DND-41 (cell line): ENCODE measurements around the gene PCDHGA1.

Source experiments
- ATAC-seq: fragments of 200-7000 bp; cut with Tn5 transposase; 3 replicates; pipeline ENCODE4 v1.9.1; 2021; ENCODE audit warnings: low read depth; ENCODE audit not compliant: insufficient read depth
- DNase-seq: peaks from one replicate; pipeline ENCODE4 v3.0.0-alpha.2; 2020
- H2AFZ ChIP-seq: 2 replicates; pipeline ENCODE4 v1.6.0; 2012; ENCODE audit warnings: low read depth, low read length
- H3K27ac ChIP-seq: 2 replicates; pipeline ENCODE4 v1.5.1; 2012; ENCODE audit warnings: low read length, inconsistent platforms
- H3K27me3 ChIP-seq: fragments of 200-600 bp; sonication (generic); 2 replicates; pipeline ENCODE4 v1.6.0; 2012; ENCODE audit warnings: low read length, mild to moderate bottlenecking, inconsistent platforms; ENCODE audit not compliant: insufficient read depth, poor library complexity
- H3K36me3 ChIP-seq: 2 replicates; pipeline ENCODE4 v1.5.1; 2012; ENCODE audit warnings: low read length, inconsistent platforms; ENCODE audit not compliant: insufficient read depth
- H3K4me1 ChIP-seq: 2 replicates; pipeline ENCODE4 v1.5.1; 2012; ENCODE audit warnings: mild to moderate bottlenecking, low read length; ENCODE audit not compliant: insufficient read depth
- H3K4me2 ChIP-seq: 2 replicates; pipeline ENCODE4 v1.6.0; 2012; ENCODE audit warnings: mild to moderate bottlenecking, moderate library complexity, low read length, inconsistent platforms; ENCODE audit not compliant: insufficient read depth
- H3K4me3 ChIP-seq, 2 experiments: fragments of 200-600 bp in 1 of 2; shearing (Covaris generic) in 1 of 2; 2 replicates each; pipeline ENCODE4 v1.5.1; 2012 to 2016; ENCODE audit warnings: inconsistent platforms in 2 of 2, low read length in 2 of 2, mild to moderate bottlenecking in 2 of 2, low read depth in 1 of 2, moderate library complexity in 1 of 2
- H3K79me2 ChIP-seq: 2 replicates; pipeline ENCODE4 v1.6.0; 2012; ENCODE audit warnings: low read length, inconsistent platforms; ENCODE audit not compliant: insufficient read depth
- H3K9ac ChIP-seq: 2 replicates; pipeline ENCODE4 v1.6.0; 2012; ENCODE audit warnings: low read depth, mild to moderate bottlenecking, inconsistent platforms, low read length, moderate library complexity
- H3K9me3 ChIP-seq: 2 replicates; pipeline ENCODE4 v1.5.1; 2012; ENCODE audit warnings: low read length, moderate library complexity, mild to moderate bottlenecking, inconsistent platforms; ENCODE audit not compliant: insufficient read depth, severe bottlenecking
- H4K20me1 ChIP-seq: 2 replicates; pipeline ENCODE4 v1.6.0; 2012; ENCODE audit warnings: low read length; ENCODE audit not compliant: insufficient read depth
- EZH2 ChIP-seq: IDR thresholded peaks from 3 replicates; pipeline ENCODE4 v1.6.1; 2012; ENCODE audit warnings: borderline replicate concordance, low read depth, mild to moderate bottlenecking, moderate library complexity, low read length, inconsistent platforms; ENCODE audit not compliant: severe bottlenecking
- TF ChIP-seq, protein P1 (sequence below): IDR thresholded peaks from 2 replicates; pipeline ENCODE4 v1.5.1; 2012; ENCODE audit warnings: borderline replicate concordance, low read length, moderate library complexity, mild to moderate bottlenecking; ENCODE audit not compliant: poor library complexity, severe bottlenecking; ENCODE audit errors: extremely low read depth

PCDHGA1 gene

DNA sequence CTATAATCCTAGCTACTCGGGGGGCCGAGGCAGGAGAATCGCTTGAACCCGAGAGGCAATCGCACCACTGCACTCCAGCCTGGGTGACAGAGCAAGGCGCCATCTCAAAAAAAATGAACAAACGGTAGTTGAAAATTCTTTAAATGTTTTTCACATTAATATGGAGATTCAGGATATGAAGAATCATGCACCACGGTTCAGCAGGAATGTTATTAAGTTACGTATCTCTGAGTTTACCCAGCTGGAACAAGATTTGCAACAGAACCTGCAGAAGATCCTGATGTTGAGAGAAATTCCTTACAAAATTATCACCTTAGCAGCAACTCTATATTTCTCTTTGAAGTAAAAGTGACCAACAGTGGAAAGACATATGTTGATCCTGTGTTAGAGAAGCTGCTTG lies 110.0 kb downstream of the PCDHGA1 start:
- H3K36me3 ChIP-seq: no peaks in the 10 kb centered on the region
- no peak overlapping the region for H2AFZ ChIP-seq
- H3K79me2 ChIP-seq: no peaks in the 10 kb centered on the region
- ATAC-seq (no peak), DNase-seq (no peak)
- no peak for TF ChIP-seq EZH2
- TF ChIP-seq, protein P1, sequence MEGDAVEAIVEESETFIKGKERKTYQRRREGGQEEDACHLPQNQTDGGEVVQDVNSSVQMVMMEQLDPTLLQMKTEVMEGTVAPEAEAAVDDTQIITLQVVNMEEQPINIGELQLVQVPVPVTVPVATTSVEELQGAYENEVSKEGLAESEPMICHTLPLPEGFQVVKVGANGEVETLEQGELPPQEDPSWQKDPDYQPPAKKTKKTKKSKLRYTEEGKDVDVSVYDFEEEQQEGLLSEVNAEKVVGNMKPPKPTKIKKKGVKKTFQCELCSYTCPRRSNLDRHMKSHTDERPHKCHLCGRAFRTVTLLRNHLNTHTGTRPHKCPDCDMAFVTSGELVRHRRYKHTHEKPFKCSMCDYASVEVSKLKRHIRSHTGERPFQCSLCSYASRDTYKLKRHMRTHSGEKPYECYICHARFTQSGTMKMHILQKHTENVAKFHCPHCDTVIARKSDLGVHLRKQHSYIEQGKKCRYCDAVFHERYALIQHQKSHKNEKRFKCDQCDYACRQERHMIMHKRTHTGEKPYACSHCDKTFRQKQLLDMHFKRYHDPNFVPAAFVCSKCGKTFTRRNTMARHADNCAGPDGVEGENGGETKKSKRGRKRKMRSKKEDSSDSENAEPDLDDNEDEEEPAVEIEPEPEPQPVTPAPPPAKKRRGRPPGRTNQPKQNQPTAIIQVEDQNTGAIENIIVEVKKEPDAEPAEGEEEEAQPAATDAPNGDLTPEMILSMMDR: no peak
- H3K4me1 ChIP-seq: no peaks in the 10 kb centered on the region
- no peak overlapping the region for H3K9ac ChIP-seq
- no peaks in the 10 kb centered on the region for H4K20me1 ChIP-seq
- H3K4me2 ChIP-seq: no peak overlapping the region
- H3K27me3 ChIP-seq: peaks cover 3% of the 10 kb centered on the region
- no peak overlapping the region for H3K27ac ChIP-seq
- H3K9me3 ChIP-seq: no peaks in the 10 kb centered on the region
- no peak overlapping the region for H3K4me3 ChIP-seq

DNA sequence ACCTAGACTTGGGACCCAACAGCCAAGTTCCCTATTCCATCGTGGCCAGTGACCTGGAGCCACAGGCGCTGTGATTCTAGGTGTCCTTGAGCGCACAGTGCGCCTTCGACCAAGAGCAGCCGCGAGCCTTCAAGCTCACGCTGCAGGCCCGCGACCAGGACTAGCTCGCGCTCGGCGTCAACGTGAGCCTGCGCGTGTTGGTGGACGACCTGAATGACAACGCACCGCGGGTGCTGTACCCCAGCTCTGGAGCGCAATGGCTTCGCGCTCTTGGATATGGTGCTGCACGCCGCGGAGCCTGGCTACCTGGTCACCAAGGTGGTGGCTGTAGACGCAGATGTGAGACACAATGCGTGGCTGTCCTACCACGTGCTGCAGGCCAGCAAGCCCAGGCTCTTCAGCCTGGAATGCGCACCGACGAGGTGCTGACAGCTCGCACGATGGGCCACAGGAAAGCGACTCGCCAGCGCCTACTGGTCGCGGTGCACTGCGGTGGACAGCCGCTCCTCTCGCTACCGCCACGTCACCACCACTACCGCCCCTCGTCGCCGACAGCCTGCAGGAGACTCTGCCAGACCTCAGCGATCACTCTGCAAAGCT lies 111.4 kb downstream of the PCDHGA1 start:
- no peak for TF ChIP-seq EZH2
- TF ChIP-seq, protein P1: no peak
- DNase-seq: no peak
- H2AFZ ChIP-seq: no peak overlapping the region
- H3K9me3 ChIP-seq: no peaks in the 10 kb centered on the region
- no peaks in the 10 kb centered on the region for H3K36me3 ChIP-seq
- no peak overlapping the region for H3K4me2 ChIP-seq
- H4K20me1 ChIP-seq: no peaks in the 10 kb centered on the region
- no peak overlapping the region for H3K27ac ChIP-seq
- no peak overlapping the region for H3K4me3 ChIP-seq
- no peaks in the 10 kb centered on the region for H3K27me3 ChIP-seq
- no peaks in the 10 kb centered on the region for H3K79me2 ChIP-seq
- ATAC-seq: no peak
- no peak overlapping the region for H3K9ac ChIP-seq
- no peaks in the 10 kb centered on the region for H3K4me1 ChIP-seq

DNA sequence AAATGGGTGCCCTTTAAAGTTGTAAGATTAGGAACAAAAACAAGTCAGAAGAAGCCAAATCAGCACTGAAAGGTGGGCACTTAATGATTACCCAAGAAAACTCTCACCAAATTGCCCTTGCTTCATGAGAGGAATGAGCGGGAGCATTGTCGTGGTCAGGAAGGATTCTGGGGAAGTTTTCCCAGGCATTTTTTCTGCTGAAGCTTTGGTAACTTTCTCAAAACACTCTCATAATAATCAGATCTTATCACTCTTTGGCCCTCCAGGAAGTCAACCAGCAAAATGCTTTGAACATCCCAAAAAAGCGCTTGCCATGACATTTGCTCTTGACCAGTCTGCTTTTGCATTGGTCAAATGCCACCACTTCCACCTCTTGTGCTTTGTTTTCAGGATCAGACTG lies 135.0 kb downstream of the PCDHGA1 start:
- Histone ChIP-seq H3K4me3 (no peak overlapping the region), H3K79me2 (no peaks in the 10 kb centered on the region), H3K27me3 (no peaks in the 10 kb centered on the region), H4K20me1 (no peaks in the 10 kb centered on the region), H3K9me3 (no peaks in the 10 kb centered on the region), H3K4me1 (no peaks in the 10 kb centered on the region), H3K27ac (no peak overlapping the region), H3K9ac (no peak overlapping the region), H3K4me2 (no peak overlapping the region), H3K36me3 (no peaks in the 10 kb centered on the region), H2AFZ (no peak overlapping the region)
- DNase-seq (no peak), ATAC-seq (no peak)
- TF ChIP-seq EZH2: no peak

DNA sequence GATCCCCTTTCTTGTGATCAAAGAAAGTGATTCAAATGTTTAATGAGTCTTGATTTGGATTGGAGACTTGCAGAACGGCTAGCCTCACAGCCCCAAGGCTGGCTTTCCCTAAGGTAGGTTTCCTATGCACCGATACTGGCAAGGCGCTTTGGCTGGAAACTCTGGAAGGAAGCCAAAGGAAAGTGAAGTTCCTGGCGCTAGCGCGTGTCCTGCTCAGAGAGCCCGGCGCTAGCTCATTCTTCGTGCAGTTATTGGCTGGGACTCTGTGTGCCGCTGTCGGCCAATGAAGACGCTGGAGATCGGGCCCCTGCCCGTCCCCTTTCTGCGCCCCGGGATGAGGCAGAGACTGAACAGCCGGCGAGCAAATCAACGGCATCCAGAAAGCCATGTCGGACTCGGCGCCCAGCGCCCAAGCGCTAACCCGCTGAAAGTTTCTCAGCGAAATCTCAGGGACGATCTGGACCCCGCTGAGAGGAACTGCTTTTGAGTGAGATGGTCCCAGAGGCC lies 145.4 kb downstream of the PCDHGA1 start, which contains the start of gene PCDHGC3:
Gene PCDHGC3 (plus strand): TSS at position 342 of the 507 bp plus-strand sequence. CDS start 151 bp downstream, at position 493.
- DNase-seq (peak; percentile 68), ATAC-seq (peak; percentile 98)
- Histone ChIP-seq H3K4me2 (peak within 1 kb of the TSS; percentile 69), H3K79me2 (no peaks in the 10 kb centered on the region), H4K20me1 (no peaks in the 10 kb centered on the region), H3K27me3 (peaks cover 15% of the 10 kb centered on the region), H3K9me3 (no peaks in the 10 kb centered on the region), H2AFZ (peak within 1 kb of the TSS; percentile 62), H3K36me3 (no peaks in the 10 kb centered on the region), H3K9ac (peak within 1 kb of the TSS; percentile 47), H3K4me3 (peak within 1 kb of the TSS; percentile 12 to 61; a peak in 3 of 4 replicates), H3K27ac (no peak within 1 kb of the TSS), H3K4me1 (peaks cover 17% of the 10 kb centered on the region; the same call in 1 of the 2 replicates)
- TF ChIP-seq EZH2: no peak
- TF ChIP-seq, protein P1: peak; percentile 51
